Suprapubic skin (tissue), 3 donors: ENCODE data around the gene STEAP1B.

ENCODE experiments used
- CTCF ChIP-seq, 2 donors: fragments of 200-600 bp in 1 of 2; fragments of 450-650 bp in 1 of 2; sonication (generic) in 1 of 2; IDR thresholded peaks; one replicate each; pipeline ENCODE4 v1.5.1; 2016 to 2019; ENCODE audit warnings: antibody characterized with exemption in 2 of 2, mild to moderate bottlenecking in 1 of 2, moderate library complexity in 1 of 2
- POLR2AphosphoS5 ChIP-seq, 3 donors: sonication (generic); formaldehyde crosslinking; IDR thresholded peaks; one replicate each; pipeline ENCODE4 v1.6.1; 2017; ENCODE audit warnings: antibody characterized with exemption in 3 of 3

GRCh38 chr7:22543169-22543568, 43.2 kb upstream of the STEAP1B start:
- no peak for TF ChIP-seq CTCF (IDR thresholded peaks at IDR 0.05)
- TF ChIP-seq POLR2AphosphoS5 (IDR thresholded peaks at IDR 0.05): no peak
